ENCODE data around the gene RAG1.

GRCh38 chr11:36558571-36559413, 9.0 kb upstream of the RAG1 start:
- TF ChIP-seq CTCF (IDR thresholded peaks at IDR 0.05), result no peak
- no peak for TF ChIP-seq POLR2A (IDR thresholded peaks at IDR 0.05)

Measured in gastroesophageal sphincter (tissue), 3 donors.